NCI-H2196 treated with DMSO at 0.1 percent for 48 hours (cell line): ENCODE data around the gene NINJ2.

Source experiments
- DNase-seq: peaks from one replicate; lab custom pipeline; 2025; ENCODE audit not compliant: unreplicated experiment; lab: John Stamatoyannopoulos, UW

Gene NINJ2

GRCh38 chr12:674272-674781, 11.1 kb upstream of the NINJ2 start:
- no peak for DNase-seq

GRCh38 chr12:673849-674248, 10.6 kb upstream of the NINJ2 start:
- no peak for DNase-seq

- no peak for DNase-seq
These were observed 6.3 kb upstream of the NINJ2 start for GRCh38 chr12:669576-669945.

GRCh38 chr12:668090-668481, 4.8 kb upstream of the NINJ2 start:
- DNase-seq = no peak

GRCh38 chr12:666766-667308, 3.6 kb upstream of the NINJ2 start:
- no peak for DNase-seq

GRCh38 chr12:666066-666465, 2.8 kb upstream of the NINJ2 start:
- DNase-seq = no peak

GRCh38 chr12:664779-665092, 1.5 kb upstream of the NINJ2 start:
- DNase-seq = no peak

- no peak for DNase-seq
These were observed 982 bp upstream of the NINJ2 start for GRCh38 chr12:664075-664778.

- DNase-seq = no peak
These were observed 516 bp downstream of the NINJ2 start for GRCh38 chr12:662566-663292.

GRCh38 chr12:661720-662486, 1.3 kb downstream of the NINJ2 start:
- DNase-seq = no peak

- no peak for DNase-seq
These were observed 4.1 kb downstream of the NINJ2 start for GRCh38 chr12:659090-659683.

GRCh38 chr12:650983-651382, 12.3 kb downstream of the NINJ2 start:
- no peak for DNase-seq

- no peak for DNase-seq
These were observed 15.7 kb downstream of the NINJ2 start for GRCh38 chr12:647385-648085.

GRCh38 chr12:646442-647384, 16.5 kb downstream of the NINJ2 start:
- no peak for DNase-seq

- no peak for DNase-seq
These were observed 17.6 kb downstream of the NINJ2 start for GRCh38 chr12:645563-646071.

- no peak for DNase-seq
These were observed 18.3 kb downstream of the NINJ2 start for GRCh38 chr12:644818-645552.

GRCh38 chr12:644303-644639, 19.0 kb downstream of the NINJ2 start:
- DNase-seq = no peak

GRCh38 chr12:643475-644302, 19.6 kb downstream of the NINJ2 start:
- no peak for DNase-seq
